SH-SY5Y (cell line): ENCODE measurements around the gene CBLB.

ENCODE experiments used
- GATA2 ChIP-seq: IDR thresholded peaks from 2 replicates; pipeline ENCODE4 v1.6.1; 2011; ENCODE audit warnings: mild to moderate bottlenecking, low read depth, low read length
- GATA3 ChIP-seq: IDR thresholded peaks from 2 replicates; pipeline ENCODE4 v1.6.1; 2011; ENCODE audit warnings: low read depth, mild to moderate bottlenecking, low read length, moderate library complexity

- no peak for TF ChIP-seq GATA3
- no peak for TF ChIP-seq GATA2
Observed at GRCh38 chr3:105802118-105802706, 66.6 kb downstream of the CBLB start.
